HEK293 (cell line): ENCODE measurements around the gene CCDC30.

Experiments used
- CTCF ChIA-PET: fragments of 350-600 bp; formaldehyde crosslinking; extraction: SDS; loops from one replicate; lab custom pipeline; 2021; ENCODE audit warnings: antibody characterized with exemption; lab: Yijun Ruan, JAX
- POLR2A ChIA-PET: fragments of 300-600 bp; formaldehyde crosslinking; extraction: SDS; loops from one replicate; lab custom pipeline; 2020; ENCODE audit warnings: antibody characterized with exemption, inconsistent platforms; lab: Yijun Ruan, JAX
- H3K27ac ChIP-seq: fragments of 200-500 bp; sonication (Bioruptor generic); 2 replicates; pipeline ENCODE4 v1.5.1; 2014; ENCODE audit warnings: low read depth, low read length, control low read depth, inconsistent platforms; ENCODE audit errors: extremely low read depth
- H3K36me3 ChIP-seq, 2 experiments: fragments of 200-500 bp in 1 of 2; sonication (Bioruptor generic) in 1 of 2; 1 replicate in 1 of 2; 2 replicates in 1 of 2; pipeline ENCODE4 v1.5.1; 2014 to 2017; ENCODE audit warnings: inconsistent platforms in 2 of 2, low read length in 2 of 2; ENCODE audit not compliant: control insufficient read depth in 2 of 2, insufficient read depth in 1 of 2
- H3K4me1 ChIP-seq: fragments of 200-500 bp; sonication (Bioruptor generic); 2 replicates; pipeline ENCODE4 v1.5.1; 2014; ENCODE audit warnings: mild to moderate bottlenecking, low read length, inconsistent platforms; ENCODE audit not compliant: control insufficient read depth, insufficient read depth
- H3K4me3 ChIP-seq: 2 replicates; pipeline ENCODE4 v1.5.1; 2011; ENCODE audit warnings: low read depth, mild to moderate bottlenecking, control low read depth, low read length, moderate library complexity
- H3K9me3 ChIP-seq: fragments of 200-500 bp; sonication (Bioruptor generic); 2 replicates; pipeline ENCODE4 v1.5.1; 2014; ENCODE audit warnings: low read depth, low read length, inconsistent platforms; ENCODE audit not compliant: control insufficient read depth, insufficient read depth
- GLI4 ChIP-seq: fragments of 450-650 bp; formaldehyde crosslinking; IDR thresholded peaks from 2 replicates; pipeline ENCODE4 v1.5.1; 2016; ENCODE audit warnings: missing biosample characterization, missing genetic modification characterization
- MYNN ChIP-seq: fragments of 450-650 bp; formaldehyde crosslinking; IDR thresholded peaks from 2 replicates; pipeline ENCODE4 v1.5.1; 2016; ENCODE audit warnings: missing biosample characterization, missing genetic modification characterization, borderline replicate concordance
- PATZ1 ChIP-seq: fragments of 450-650 bp; formaldehyde crosslinking; IDR thresholded peaks from 2 replicates; pipeline ENCODE4 v1.5.1; 2016; ENCODE audit warnings: missing biosample characterization, missing genetic modification characterization
- SP2 ChIP-seq: fragments of 450-650 bp; formaldehyde crosslinking; IDR thresholded peaks from 2 replicates; pipeline ENCODE4 v1.5.1; 2016; ENCODE audit warnings: missing biosample characterization, missing genetic modification characterization
- SP3 ChIP-seq: fragments of 450-650 bp; formaldehyde crosslinking; IDR thresholded peaks from 2 replicates; pipeline ENCODE4 v1.5.1; 2016; ENCODE audit warnings: missing biosample characterization, missing genetic modification characterization
- YY1 ChIP-seq: fragments of 450-650 bp; formaldehyde crosslinking; IDR thresholded peaks from 2 replicates; pipeline ENCODE4 v1.5.1; 2018; ENCODE audit warnings: missing biosample characterization, missing genetic modification characterization
- ZBTB20 ChIP-seq: fragments of 450-650 bp; formaldehyde crosslinking; IDR thresholded peaks from 2 replicates; pipeline ENCODE4 v1.5.1; 2016; ENCODE audit warnings: missing biosample characterization, missing genetic modification characterization
- ZBTB8A ChIP-seq: fragments of 450-650 bp; formaldehyde crosslinking; IDR thresholded peaks from 2 replicates; pipeline ENCODE4 v1.5.1; 2016; ENCODE audit warnings: missing biosample characterization, missing genetic modification characterization
- ZFP37 ChIP-seq: fragments of 450-650 bp; formaldehyde crosslinking; IDR thresholded peaks from 2 replicates; pipeline ENCODE4 v1.5.1; 2016; ENCODE audit warnings: missing biosample characterization, missing genetic modification characterization
- ZIC2 ChIP-seq: fragments of 450-650 bp; formaldehyde crosslinking; IDR thresholded peaks from 2 replicates; pipeline ENCODE4 v1.5.1; 2016; ENCODE audit warnings: missing biosample characterization, missing genetic modification characterization
- ZNF184 ChIP-seq: fragments of 450-650 bp; IDR thresholded peaks from 2 replicates; pipeline ENCODE4 v1.5.1; 2018; ENCODE audit warnings: missing biosample characterization, mild to moderate bottlenecking, missing genetic modification characterization
- ZNF2 ChIP-seq: fragments of 450-650 bp; formaldehyde crosslinking; IDR thresholded peaks from 2 replicates; pipeline ENCODE4 v1.5.1; 2016; ENCODE audit warnings: missing biosample characterization, missing genetic modification characterization
- ZNF202 ChIP-seq: fragments of 450-650 bp; formaldehyde crosslinking; IDR thresholded peaks from 2 replicates; pipeline ENCODE4 v1.5.1; 2016; ENCODE audit warnings: missing biosample characterization, missing genetic modification characterization, borderline replicate concordance
- ZNF24 ChIP-seq: fragments of 450-650 bp; formaldehyde crosslinking; IDR thresholded peaks from 2 replicates; pipeline ENCODE4 v1.5.1; 2016; ENCODE audit warnings: missing biosample characterization, missing genetic modification characterization
- ZNF274 ChIP-seq, 2 experiments: fragments of 200-500 bp in 1 of 2; fragments of 450-650 bp in 1 of 2; sonication (Bioruptor generic) in 1 of 2; formaldehyde crosslinking in 1 of 2; IDR thresholded peaks; 2 replicates each; pipeline versions ENCODE4 v1.5.1 to v1.6.1; 2014 to 2016; ENCODE audit warnings: borderline replicate concordance in 1 of 2, inconsistent platforms in 1 of 2, low read length in 1 of 2, missing biosample characterization in 1 of 2, missing genetic modification characterization in 1 of 2
- ZNF341 ChIP-seq: fragments of 450-650 bp; formaldehyde crosslinking; IDR thresholded peaks from 2 replicates; pipeline ENCODE4; 2016; ENCODE audit warnings: low read depth, missing biosample characterization, missing genetic modification characterization
- ZNF391 ChIP-seq: fragments of 450-650 bp; formaldehyde crosslinking; IDR thresholded peaks from 2 replicates; pipeline ENCODE4 v1.5.1; 2016; ENCODE audit warnings: low read depth, missing biosample characterization, missing genetic modification characterization, borderline replicate concordance
- ZNF398 ChIP-seq: fragments of 450-650 bp; formaldehyde crosslinking; IDR thresholded peaks from 2 replicates; pipeline ENCODE4 v1.5.1; 2017; ENCODE audit warnings: missing biosample characterization, missing genetic modification characterization
- ZNF513 ChIP-seq: fragments of 450-650 bp; IDR thresholded peaks from 2 replicates; pipeline ENCODE4 v1.5.1; 2018; ENCODE audit warnings: missing biosample characterization, missing genetic modification characterization
- ZNF530 ChIP-seq: fragments of 450-650 bp; formaldehyde crosslinking; IDR thresholded peaks from 2 replicates; pipeline ENCODE4 v1.5.1; 2016; ENCODE audit warnings: low read depth, missing biosample characterization, missing genetic modification characterization
- ZNF560 ChIP-seq: fragments of 450-650 bp; formaldehyde crosslinking; IDR thresholded peaks from 2 replicates; pipeline ENCODE4 v1.5.1; 2017; ENCODE audit warnings: missing biosample characterization, missing genetic modification characterization, borderline replicate concordance
- ZNF645 ChIP-seq: fragments of 450-650 bp; formaldehyde crosslinking; IDR thresholded peaks from 2 replicates; pipeline ENCODE4; 2016; ENCODE audit warnings: missing biosample characterization, missing genetic modification characterization
- ZNF677 ChIP-seq: fragments of 450-650 bp; IDR thresholded peaks from 2 replicates; pipeline ENCODE4 v1.5.0; 2018; ENCODE audit warnings: missing biosample characterization, mild to moderate bottlenecking, missing genetic modification characterization, moderate library complexity
- ZNF701 ChIP-seq: fragments of 450-650 bp; formaldehyde crosslinking; IDR thresholded peaks from 2 replicates; pipeline ENCODE4 v1.5.1; 2016; ENCODE audit warnings: missing biosample characterization, missing genetic modification characterization
- ZSCAN30 ChIP-seq: fragments of 450-650 bp; IDR thresholded peaks from 2 replicates; pipeline ENCODE4 v1.5.1; 2018; ENCODE audit warnings: missing biosample characterization, mild to moderate bottlenecking, missing genetic modification characterization, moderate library complexity
- TF ChIP-seq, protein P1 (sequence below): fragments of 450-650 bp; formaldehyde crosslinking; IDR thresholded peaks from 2 replicates; pipeline ENCODE4 v1.5.1; 2016; ENCODE audit warnings: missing biosample characterization, missing genetic modification characterization

CCDC30 gene

GRCh38 chr1:42466030-42466429, 2.9 kb downstream of the CCDC30 start:
- ChIA-PET POLR2A (no interaction called here), CTCF (no interaction called here)
- H3K36me3 ChIP-seq = no peaks in the 10 kb centered on the region
- no peak overlapping the region for H3K27ac ChIP-seq
- H3K4me3 ChIP-seq = no peak overlapping the region
- peaks cover 7% of the 10 kb centered on the region; the same call in 1 of the 2 replicates for H3K4me1 ChIP-seq
- no peaks in the 10 kb centered on the region for H3K9me3 ChIP-seq
- no peak for TF ChIP-seq SP3 (tag by site-specific recombination)
- TF ChIP-seq, protein P1, sequence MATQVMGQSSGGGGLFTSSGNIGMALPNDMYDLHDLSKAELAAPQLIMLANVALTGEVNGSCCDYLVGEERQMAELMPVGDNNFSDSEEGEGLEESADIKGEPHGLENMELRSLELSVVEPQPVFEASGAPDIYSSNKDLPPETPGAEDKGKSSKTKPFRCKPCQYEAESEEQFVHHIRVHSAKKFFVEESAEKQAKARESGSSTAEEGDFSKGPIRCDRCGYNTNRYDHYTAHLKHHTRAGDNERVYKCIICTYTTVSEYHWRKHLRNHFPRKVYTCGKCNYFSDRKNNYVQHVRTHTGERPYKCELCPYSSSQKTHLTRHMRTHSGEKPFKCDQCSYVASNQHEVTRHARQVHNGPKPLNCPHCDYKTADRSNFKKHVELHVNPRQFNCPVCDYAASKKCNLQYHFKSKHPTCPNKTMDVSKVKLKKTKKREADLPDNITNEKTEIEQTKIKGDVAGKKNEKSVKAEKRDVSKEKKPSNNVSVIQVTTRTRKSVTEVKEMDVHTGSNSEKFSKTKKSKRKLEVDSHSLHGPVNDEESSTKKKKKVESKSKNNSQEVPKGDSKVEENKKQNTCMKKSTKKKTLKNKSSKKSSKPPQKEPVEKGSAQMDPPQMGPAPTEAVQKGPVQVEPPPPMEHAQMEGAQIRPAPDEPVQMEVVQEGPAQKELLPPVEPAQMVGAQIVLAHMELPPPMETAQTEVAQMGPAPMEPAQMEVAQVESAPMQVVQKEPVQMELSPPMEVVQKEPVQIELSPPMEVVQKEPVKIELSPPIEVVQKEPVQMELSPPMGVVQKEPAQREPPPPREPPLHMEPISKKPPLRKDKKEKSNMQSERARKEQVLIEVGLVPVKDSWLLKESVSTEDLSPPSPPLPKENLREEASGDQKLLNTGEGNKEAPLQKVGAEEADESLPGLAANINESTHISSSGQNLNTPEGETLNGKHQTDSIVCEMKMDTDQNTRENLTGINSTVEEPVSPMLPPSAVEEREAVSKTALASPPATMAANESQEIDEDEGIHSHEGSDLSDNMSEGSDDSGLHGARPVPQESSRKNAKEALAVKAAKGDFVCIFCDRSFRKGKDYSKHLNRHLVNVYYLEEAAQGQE (tag by site-specific recombination) = no peak
- TF ChIP-seq ZNF341 (tag by site-specific recombination) = no peak
- TF ChIP-seq ZNF701 = no peak
- TF ChIP-seq ZNF560 (tag by site-specific recombination) = no peak
- TF ChIP-seq ZNF530 (tag by site-specific recombination) = no peak
- no peak for TF ChIP-seq ZNF2 (tag by site-specific recombination)
- no peak for TF ChIP-seq ZNF513 (tag by site-specific recombination)
- no peak for TF ChIP-seq ZBTB8A (tag by site-specific recombination)
- TF ChIP-seq PATZ1 (tag by site-specific recombination) = no peak
- TF ChIP-seq GLI4 (tag by site-specific recombination) = no peak
- no peak for TF ChIP-seq ZNF645
- TF ChIP-seq ZIC2 (tag by site-specific recombination) = no peak
- no peak for TF ChIP-seq YY1 (tag by site-specific recombination)
- no peak for TF ChIP-seq ZNF391 (tag by site-specific recombination)

- Histone ChIP-seq H3K9me3 (no peaks in the 10 kb centered on the region), H3K4me1 (no peaks in the 10 kb centered on the region), H3K4me3 (no peak overlapping the region), H3K27ac (no peak overlapping the region), H3K36me3 (no peaks in the 10 kb centered on the region)
- ChIA-PET POLR2A (no interaction called here), CTCF (interaction anchor here (0.8 kb wide), 1 partner anchor 751 kb away, joined by 3 read pairs; no protein-coding TSS in a partner anchor)
- no peak for TF ChIP-seq ZNF202 (tag by site-specific recombination)
- TF ChIP-seq SP2 (tag by site-specific recombination) = no peak
- no peak for TF ChIP-seq ZNF184
- TF ChIP-seq ZNF398 (tag by site-specific recombination) = no peak
- no peak for TF ChIP-seq ZNF677
- TF ChIP-seq ZFP37 = no peak
- no peak for TF ChIP-seq ZBTB20
- no peak for TF ChIP-seq MYNN
- TF ChIP-seq ZNF24 (tag by site-specific recombination) = no peak
- TF ChIP-seq ZNF274 (IDR thresholded peaks at IDR 0.05; ENCODE audit: low read length) = no peak
- no peak for TF ChIP-seq ZNF274 (tag by site-specific recombination; IDR thresholded peaks at IDR 0.05; ENCODE audit: borderline replicate concordance)
- TF ChIP-seq ZSCAN30 (tag by site-specific recombination) = no peak
These were observed 6.6 kb downstream of the CCDC30 start for GRCh38 chr1:42469727-42470126.
